ENCODE measurements around the gene THOP1.

- TF ChIP-seq CTCF (IDR thresholded peaks at IDR 0.05), result no peak
- no peak for TF ChIP-seq POLR2A (IDR thresholded peaks at IDR 0.05)
Measured at GRCh38 chr19:2768365-2769132, 16.8 kb upstream of the THOP1 start.
